Smooth muscle cell (in vitro differentiated cells): ENCODE data around the gene ZNF777. TPM values are rescaled to one million over a fixed set of nuclear protein-coding genes. Genes with fewer than 3 reads are reported as not detected.

Source experiments
- DNase-seq: peaks from one replicate; lab custom pipeline; 2025; ENCODE audit not compliant: unreplicated experiment; lab: John Stamatoyannopoulos, UW
- H2AFZ ChIP-seq: fragments of 200-600 bp; sonication (generic); 2 replicates; pipeline ENCODE4 v1.6.0; 2016; ENCODE audit warnings: antibody characterized with exemption, low read depth, mild to moderate bottlenecking
- H3F3A ChIP-seq: fragments of 200-600 bp; sonication (generic); 2 replicates; pipeline ENCODE4 v1.6.0; 2017; ENCODE audit warnings: antibody characterized with exemption, low read depth
- H3K27ac ChIP-seq: fragments of 200-600 bp; sonication (generic); 2 replicates; pipeline ENCODE4 v1.5.1; 2016; ENCODE audit warnings: low read depth, mild to moderate bottlenecking
- H3K27me3 ChIP-seq: fragments of 200-600 bp; sonication (generic); 2 replicates; pipeline ENCODE4 v1.6.1; 2016; ENCODE audit warnings: low read depth, mild to moderate bottlenecking
- H3K36me3 ChIP-seq: fragments of 200-600 bp; sonication (generic); 2 replicates; pipeline ENCODE4 v1.5.1; 2016; ENCODE audit warnings: low read depth
- H3K4me1 ChIP-seq: fragments of 200-600 bp; sonication (generic); 2 replicates; pipeline ENCODE4 v1.5.1; 2016; ENCODE audit warnings: low read depth
- H3K4me2 ChIP-seq: fragments of 200-600 bp; sonication (generic); 2 replicates; pipeline ENCODE4 v1.6.0; 2016; ENCODE audit warnings: mild to moderate bottlenecking
- H3K4me3 ChIP-seq: fragments of 200-600 bp; sonication (generic); 2 replicates; pipeline ENCODE4 v1.5.1; 2016; ENCODE audit warnings: mild to moderate bottlenecking
- H3K79me2 ChIP-seq: fragments of 200-600 bp; sonication (generic); 2 replicates; pipeline ENCODE4 v1.6.0; 2016; ENCODE audit warnings: low read depth, mild to moderate bottlenecking
- H3K9ac ChIP-seq: fragments of 200-600 bp; sonication (generic); 2 replicates; pipeline ENCODE4 v1.6.0; 2016; ENCODE audit warnings: low read depth
- H3K9me3 ChIP-seq: fragments of 200-600 bp; sonication (generic); replicated peaks from 2 replicates; pipeline ENCODE4 v1.5.1; 2016; ENCODE audit warnings: low read depth
- H4K20me1 ChIP-seq: fragments of 200-600 bp; sonication (generic); 2 replicates; pipeline ENCODE4 v1.6.0; 2016; ENCODE audit warnings: low read depth
- CTCF ChIP-seq: fragments of 200-600 bp; sonication (generic); IDR thresholded peaks from 2 replicates; pipeline ENCODE4 v1.5.1; 2017; ENCODE audit warnings: borderline replicate concordance, mild to moderate bottlenecking, antibody characterized with exemption; ENCODE audit not compliant: insufficient read depth, poor library complexity, severe bottlenecking
- WGBS: methylation state at CpG from one replicate; pipeline ENCODE4 v1.1.7; 2016; ENCODE audit warnings: low lambda C conversion rate; 5-methylcytosine and 5-hydroxymethylcytosine counted together
- polyA plus RNA-seq: library from polyadenylated mRNA; unstranded; fragments of >200 nt; fragmentation: Nextera tagmentation; extraction: Ambion mirVana; gene quantifications from 2 replicates; pipeline ENCODE4 v1.2.1, GENCODE V29; 2016
- total RNA-seq: library from RNA; depleted of rRNA; stranded (reverse); fragments of >200 nt; gene quantifications from 2 replicates; pipeline ENCODE4 v1.2.3, GENCODE V29; 2014

Gene ZNF777
- total and polyA plus RNA-seq, 2 experiments from 2014 or later = 7.8 to 14.9 TPM

- H3K27me3 ChIP-seq = no peaks in the 10 kb centered on the region
- H3K4me1 ChIP-seq = no peaks in the 10 kb centered on the region
- H3K36me3 ChIP-seq = peaks cover 12% of the 10 kb centered on the region
- WGBS = 78% methylated on average over 18 of the region's 18 CpGs
- H3F3A ChIP-seq = peaks cover 4% of the 10 kb centered on the region
- no peak overlapping the region for H3K4me3 ChIP-seq
- no peaks in the 10 kb centered on the region for H3K9me3 ChIP-seq
- no peaks in the 10 kb centered on the region for H4K20me1 ChIP-seq
- H3K27ac ChIP-seq = peak overlapping the region; percentile 70
- H3K9ac ChIP-seq = no peak overlapping the region
- no peak overlapping the region for H3K4me2 ChIP-seq
- no peak for DNase-seq
- no peak for TF ChIP-seq CTCF
- peaks cover 24% of the 10 kb centered on the region for H3K79me2 ChIP-seq
- no peak overlapping the region for H2AFZ ChIP-seq
Measured at GRCh38 chr7:149477494-149478443, 16.9 kb upstream of the ZNF777 start.

- H3K36me3 ChIP-seq = peaks cover 16% of the 10 kb centered on the region
- peaks cover 4% of the 10 kb centered on the region for H3F3A ChIP-seq
- 98% methylated on average over 11 of the region's 12 CpGs for WGBS
- no peak for TF ChIP-seq CTCF
- H3K4me3 ChIP-seq = no peak overlapping the region
- H3K27me3 ChIP-seq = no peaks in the 10 kb centered on the region
- H3K4me2 ChIP-seq = no peak overlapping the region
- no peaks in the 10 kb centered on the region for H3K4me1 ChIP-seq
- H3K9me3 ChIP-seq = no peaks in the 10 kb centered on the region
- peaks cover 17% of the 10 kb centered on the region for H3K79me2 ChIP-seq
- no peak for DNase-seq
- H3K9ac ChIP-seq = no peak overlapping the region
- no peak overlapping the region for H3K27ac ChIP-seq
- H2AFZ ChIP-seq = no peak overlapping the region
- H4K20me1 ChIP-seq = no peaks in the 10 kb centered on the region
Measured at GRCh38 chr7:149476791-149477190, 15.9 kb upstream of the ZNF777 start.

- Histone ChIP-seq H2AFZ (no peak overlapping the region), H3F3A (peaks cover 4% of the 10 kb centered on the region), H3K4me3 (no peak overlapping the region), H3K79me2 (peaks cover 8% of the 10 kb centered on the region), H3K9ac (no peak overlapping the region), H4K20me1 (no peaks in the 10 kb centered on the region), H3K27ac (no peak overlapping the region), H3K27me3 (no peaks in the 10 kb centered on the region), H3K36me3 (peaks cover 16% of the 10 kb centered on the region), H3K9me3 (no peaks in the 10 kb centered on the region), H3K4me1 (no peaks in the 10 kb centered on the region), H3K4me2 (no peak overlapping the region)
- DNase-seq = no peak
- WGBS = 98% methylated on average over 21 of the region's 21 CpGs
- no peak for TF ChIP-seq CTCF
Measured at GRCh38 chr7:149475121-149476045, 14.5 kb upstream of the ZNF777 start.
